ENCODE measurements around the gene TULP3. TPM values are rescaled to one million over a fixed set of nuclear protein-coding genes. Genes with fewer than 3 reads are reported as not detected.

The TULP3 gene
- total RNA-seq, 1 donor = 41.5 TPM

DNA sequence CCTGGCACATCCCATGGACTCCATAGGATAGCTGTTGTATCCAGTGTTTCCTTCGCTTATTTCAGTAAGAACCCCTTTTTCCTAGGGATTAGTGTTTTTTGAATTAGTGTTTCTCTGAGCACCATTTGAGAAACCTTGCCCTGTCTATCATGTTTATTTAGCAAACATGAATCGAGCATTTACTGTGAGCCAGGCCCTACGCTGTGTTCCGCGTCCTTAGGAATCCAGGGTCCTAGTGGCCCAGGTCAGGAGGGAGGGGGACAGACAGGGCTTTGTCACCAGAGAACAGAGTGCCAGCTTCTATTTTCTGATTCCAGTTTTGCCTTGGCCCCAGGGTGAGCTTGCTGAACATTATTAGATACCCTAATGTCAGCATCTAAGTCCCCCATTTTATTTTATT, 71.0 kb downstream of the TULP3 start:
- no peak overlapping the region for H3K4me3 ChIP-seq (ENCODE audit: low read depth, low read length)
- DNase-seq (ENCODE audit: low read depth) = no peak
- TF ChIP-seq, protein P1, sequence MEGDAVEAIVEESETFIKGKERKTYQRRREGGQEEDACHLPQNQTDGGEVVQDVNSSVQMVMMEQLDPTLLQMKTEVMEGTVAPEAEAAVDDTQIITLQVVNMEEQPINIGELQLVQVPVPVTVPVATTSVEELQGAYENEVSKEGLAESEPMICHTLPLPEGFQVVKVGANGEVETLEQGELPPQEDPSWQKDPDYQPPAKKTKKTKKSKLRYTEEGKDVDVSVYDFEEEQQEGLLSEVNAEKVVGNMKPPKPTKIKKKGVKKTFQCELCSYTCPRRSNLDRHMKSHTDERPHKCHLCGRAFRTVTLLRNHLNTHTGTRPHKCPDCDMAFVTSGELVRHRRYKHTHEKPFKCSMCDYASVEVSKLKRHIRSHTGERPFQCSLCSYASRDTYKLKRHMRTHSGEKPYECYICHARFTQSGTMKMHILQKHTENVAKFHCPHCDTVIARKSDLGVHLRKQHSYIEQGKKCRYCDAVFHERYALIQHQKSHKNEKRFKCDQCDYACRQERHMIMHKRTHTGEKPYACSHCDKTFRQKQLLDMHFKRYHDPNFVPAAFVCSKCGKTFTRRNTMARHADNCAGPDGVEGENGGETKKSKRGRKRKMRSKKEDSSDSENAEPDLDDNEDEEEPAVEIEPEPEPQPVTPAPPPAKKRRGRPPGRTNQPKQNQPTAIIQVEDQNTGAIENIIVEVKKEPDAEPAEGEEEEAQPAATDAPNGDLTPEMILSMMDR (IDR thresholded peaks at IDR 0.05; ENCODE audit: insufficient read depth, low read depth, low read length) = no peak

DNA sequence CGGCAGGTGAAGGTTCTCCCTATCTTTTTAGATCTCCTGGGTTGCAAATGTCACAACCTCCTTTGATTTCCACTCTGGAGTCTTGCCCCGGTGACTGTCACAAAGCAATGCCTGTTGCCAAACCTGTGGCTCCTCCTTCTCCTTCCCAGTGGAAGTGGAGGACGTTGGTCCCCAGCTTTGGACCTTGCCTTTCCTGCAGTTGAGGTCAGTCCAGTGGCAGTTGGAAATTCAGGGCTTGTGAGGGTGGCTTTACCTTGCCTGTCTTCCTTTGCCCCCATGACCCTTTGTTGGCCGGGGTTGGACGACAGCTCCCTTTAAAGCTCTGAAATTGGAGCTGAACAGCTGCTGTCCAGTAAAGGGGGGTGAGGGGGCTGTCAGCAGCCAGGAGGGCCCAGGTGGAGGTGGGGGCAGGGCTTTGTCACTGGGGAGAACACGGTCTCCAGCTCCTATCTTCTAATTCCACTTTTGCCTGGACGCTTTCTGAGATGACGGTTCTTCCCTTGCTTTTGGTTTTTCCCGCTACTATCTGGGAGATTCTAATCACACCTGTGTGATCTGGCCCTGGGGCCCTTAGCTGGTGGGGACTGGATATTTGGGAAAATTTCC, 72.6 kb downstream of the TULP3 start:
- no peak for DNase-seq (ENCODE audit: low read depth)
- TF ChIP-seq, protein P1 (IDR thresholded peaks at IDR 0.05; ENCODE audit: insufficient read depth, low read depth, low read length) = no peak
- no peak overlapping the region for H3K4me3 ChIP-seq (ENCODE audit: low read depth, low read length)

DNA sequence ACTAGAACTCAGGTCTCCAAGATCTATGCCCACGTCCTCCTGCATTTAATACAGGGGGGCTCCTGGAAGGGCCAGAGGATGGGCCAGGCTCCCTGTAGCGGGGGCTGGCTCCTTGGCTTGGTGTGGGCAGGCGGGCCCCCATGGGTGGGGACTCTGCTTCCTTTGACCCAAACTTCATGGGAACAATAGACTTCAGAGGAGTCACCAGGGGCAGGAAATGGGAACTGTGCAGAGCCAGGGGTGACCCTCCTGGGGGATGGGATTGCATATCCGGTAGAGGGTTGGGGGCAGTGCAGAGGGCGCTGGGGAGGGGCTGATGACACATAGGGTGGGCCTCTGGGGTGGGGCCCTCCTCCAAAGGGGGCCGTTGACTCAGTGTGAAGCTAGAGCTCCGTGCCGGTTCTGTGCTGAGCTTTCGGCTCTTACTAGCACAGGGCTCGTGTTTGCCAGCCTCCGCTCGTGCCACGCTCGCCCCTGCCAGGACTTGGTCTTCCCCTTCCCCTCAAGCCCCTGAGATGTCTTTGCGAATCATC, 73.1 kb downstream of the TULP3 start:
- DNase-seq (ENCODE audit: low read depth) = peak; percentile 23
- H3K4me3 ChIP-seq (ENCODE audit: low read depth, low read length) = no peak overlapping the region
- TF ChIP-seq, protein P1 (IDR thresholded peaks at IDR 0.05; ENCODE audit: insufficient read depth, low read depth, low read length) = no peak

DNA sequence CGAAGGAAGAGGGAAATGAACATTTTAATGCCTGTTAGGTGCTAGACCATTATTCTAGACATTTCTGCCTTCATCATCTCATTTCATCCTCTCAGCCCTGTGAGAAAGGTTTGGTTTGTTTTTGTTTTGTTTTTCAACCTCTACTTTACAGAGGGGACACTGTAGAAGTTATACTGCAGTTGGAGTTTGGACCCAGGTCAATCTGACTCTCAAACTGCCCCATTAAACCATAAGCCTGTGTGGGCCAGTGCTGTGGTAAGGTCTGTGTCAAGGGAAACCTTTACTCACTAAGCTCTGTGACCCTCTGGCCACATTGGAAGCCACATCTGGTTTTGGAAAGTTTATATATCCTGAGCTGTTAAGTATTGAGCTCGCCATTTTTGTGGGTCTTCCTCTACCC, 77.0 kb downstream of the TULP3 start:
- H3K4me3 ChIP-seq (ENCODE audit: low read depth, low read length) = no peak overlapping the region
- peak; percentile 22 for DNase-seq (ENCODE audit: low read depth)
- TF ChIP-seq, protein P1 (IDR thresholded peaks at IDR 0.05; ENCODE audit: insufficient read depth, low read depth, low read length) = no peak

DNA sequence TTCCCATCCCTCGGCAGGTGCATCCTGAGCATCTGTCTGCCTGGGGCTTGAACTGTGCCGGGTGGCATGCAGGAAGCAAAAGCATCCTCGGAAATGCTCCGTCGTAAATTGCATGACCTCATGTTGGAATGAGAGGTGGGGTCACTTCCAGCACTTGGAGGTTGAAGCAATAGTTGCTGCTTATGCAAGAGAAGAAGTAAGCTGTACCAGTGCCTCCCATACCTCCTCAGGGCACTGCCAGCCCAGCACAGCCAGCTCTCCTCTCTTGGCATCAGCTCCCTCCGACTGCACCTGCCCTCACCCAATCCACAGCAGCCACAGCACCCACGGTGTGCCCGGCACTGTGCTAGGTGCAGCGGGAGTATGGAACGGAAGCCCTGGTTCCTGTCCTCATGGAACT, 80.1 kb downstream of the TULP3 start:
- H3K4me3 ChIP-seq (ENCODE audit: low read depth, low read length) = no peak overlapping the region
- peak; percentile 43 for DNase-seq (ENCODE audit: low read depth)
- TF ChIP-seq, protein P1 (IDR thresholded peaks at IDR 0.05; ENCODE audit: insufficient read depth, low read depth, low read length) = no peak

DNA sequence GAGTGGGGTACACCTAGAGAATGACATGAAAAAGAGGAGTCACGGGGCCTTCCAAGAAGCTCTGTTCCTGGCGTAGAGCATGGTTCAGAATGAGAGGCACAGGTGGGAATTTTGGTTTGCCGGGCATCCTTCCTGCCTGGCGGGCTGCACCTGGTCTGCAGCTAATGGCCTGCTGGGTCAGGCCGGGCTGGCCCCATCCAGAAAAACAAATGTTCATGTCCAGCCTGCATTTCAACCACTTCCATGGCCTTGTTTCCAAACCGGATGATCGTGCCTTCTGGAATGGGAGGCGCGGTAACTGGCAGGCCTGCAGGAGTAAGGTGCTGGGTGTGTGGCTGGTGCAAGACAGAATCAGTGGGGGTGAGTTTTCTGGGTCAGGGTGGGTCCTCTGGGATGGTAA, 82.9 kb downstream of the TULP3 start:
- TF ChIP-seq, protein P1 (IDR thresholded peaks at IDR 0.05; ENCODE audit: insufficient read depth, low read depth, low read length) = no peak
- no peak for DNase-seq (ENCODE audit: low read depth)

DNA sequence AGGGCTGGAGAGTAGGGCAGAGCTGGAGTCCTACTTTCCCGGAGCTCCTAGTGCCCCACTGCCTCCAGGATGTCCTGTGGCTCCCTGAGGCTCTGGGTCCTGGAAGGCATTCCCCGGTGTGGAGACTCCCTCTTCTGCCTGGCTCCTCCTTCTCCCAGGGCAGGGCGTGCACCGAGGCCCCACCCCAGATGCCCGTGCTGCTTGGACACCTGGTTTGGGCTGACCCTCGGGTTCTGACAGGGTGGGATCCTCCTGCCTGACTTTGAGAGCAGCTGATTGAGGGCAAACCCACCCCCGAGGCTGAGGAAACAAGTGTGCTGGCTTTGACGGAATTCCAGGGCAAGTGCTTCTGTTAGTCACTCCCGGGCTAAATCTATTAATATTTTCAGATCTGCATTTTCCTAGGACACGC, 83.9 kb downstream of the TULP3 start:
- DNase-seq (ENCODE audit: low read depth) = no peak
- peak overlapping the region; percentile 39 for H3K4me3 ChIP-seq (ENCODE audit: low read depth, low read length)
- TF ChIP-seq, protein P1 (IDR thresholded peaks at IDR 0.05; ENCODE audit: insufficient read depth, low read depth, low read length) = no peak

More for the DNA sequence above, 82.9 kb downstream of the TULP3 start:
- H3K4me3 ChIP-seq (ENCODE audit: low read depth, low read length) = no peak overlapping the region
